NCI-H446 (cell line): ENCODE results near the gene MACROD1.

ENCODE experiments used
- DNase-seq, 2 experiments: peaks; one replicate each; lab custom pipeline; 2025; lab: John Stamatoyannopoulos, UW

The MACROD1 gene

GRCh38 chr11:64032050-64032449 is 133.9 kb downstream of the MACROD1 start:
- DNase-seq, result no peak

- DNase-seq, result no peak
These were observed 134.9 kb downstream of the MACROD1 start for GRCh38 chr11:64031001-64031400.

GRCh38 chr11:64029773-64030172 is 136.1 kb downstream of the MACROD1 start:
- no peak for DNase-seq

DNA sequence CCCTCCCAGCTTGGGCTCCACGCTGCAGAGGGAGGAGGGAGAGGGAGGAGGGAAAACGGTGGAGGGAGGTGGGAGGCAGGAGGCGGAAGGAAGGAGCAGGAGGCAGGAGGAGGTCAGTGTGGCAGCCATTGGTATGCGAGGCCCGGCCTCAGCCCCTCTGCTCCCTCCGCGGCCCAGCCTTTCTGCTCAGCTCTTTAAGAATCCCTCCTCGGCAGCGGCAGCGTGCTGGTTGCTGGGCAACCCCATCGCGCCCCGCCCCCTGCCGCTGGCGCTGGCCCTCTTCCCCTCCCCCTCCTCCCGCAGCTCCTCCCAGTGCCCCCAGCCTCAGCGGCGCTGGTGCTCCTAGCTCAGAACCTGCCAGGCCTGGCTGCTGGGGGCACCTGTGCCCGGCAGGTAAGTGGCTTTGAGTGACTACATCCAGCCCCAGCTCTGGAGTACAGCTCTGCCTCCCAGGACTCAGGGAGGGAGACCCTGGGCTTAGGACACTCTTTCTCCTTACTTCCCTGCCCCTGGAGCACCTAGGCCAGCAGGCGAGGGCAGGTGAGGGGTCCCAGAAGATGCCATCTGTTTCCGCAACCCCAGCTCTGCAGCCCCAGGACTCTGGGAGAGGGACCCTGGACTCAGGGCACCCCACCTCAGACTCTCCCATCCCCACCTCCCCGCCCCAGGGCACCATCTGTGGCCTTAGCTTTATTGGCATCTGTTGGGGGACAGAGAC is 137.4 kb downstream of the MACROD1 start:
- DNase-seq, result no peak

GRCh38 chr11:64027651-64028397 is 138.1 kb downstream of the MACROD1 start:
- no peak for DNase-seq

- no peak for DNase-seq
These were observed 139.2 kb downstream of the MACROD1 start for GRCh38 chr11:64026575-64027205.

- DNase-seq, result no peak
These were observed 140.7 kb downstream of the MACROD1 start for GRCh38 chr11:64025205-64025604.

DNA sequence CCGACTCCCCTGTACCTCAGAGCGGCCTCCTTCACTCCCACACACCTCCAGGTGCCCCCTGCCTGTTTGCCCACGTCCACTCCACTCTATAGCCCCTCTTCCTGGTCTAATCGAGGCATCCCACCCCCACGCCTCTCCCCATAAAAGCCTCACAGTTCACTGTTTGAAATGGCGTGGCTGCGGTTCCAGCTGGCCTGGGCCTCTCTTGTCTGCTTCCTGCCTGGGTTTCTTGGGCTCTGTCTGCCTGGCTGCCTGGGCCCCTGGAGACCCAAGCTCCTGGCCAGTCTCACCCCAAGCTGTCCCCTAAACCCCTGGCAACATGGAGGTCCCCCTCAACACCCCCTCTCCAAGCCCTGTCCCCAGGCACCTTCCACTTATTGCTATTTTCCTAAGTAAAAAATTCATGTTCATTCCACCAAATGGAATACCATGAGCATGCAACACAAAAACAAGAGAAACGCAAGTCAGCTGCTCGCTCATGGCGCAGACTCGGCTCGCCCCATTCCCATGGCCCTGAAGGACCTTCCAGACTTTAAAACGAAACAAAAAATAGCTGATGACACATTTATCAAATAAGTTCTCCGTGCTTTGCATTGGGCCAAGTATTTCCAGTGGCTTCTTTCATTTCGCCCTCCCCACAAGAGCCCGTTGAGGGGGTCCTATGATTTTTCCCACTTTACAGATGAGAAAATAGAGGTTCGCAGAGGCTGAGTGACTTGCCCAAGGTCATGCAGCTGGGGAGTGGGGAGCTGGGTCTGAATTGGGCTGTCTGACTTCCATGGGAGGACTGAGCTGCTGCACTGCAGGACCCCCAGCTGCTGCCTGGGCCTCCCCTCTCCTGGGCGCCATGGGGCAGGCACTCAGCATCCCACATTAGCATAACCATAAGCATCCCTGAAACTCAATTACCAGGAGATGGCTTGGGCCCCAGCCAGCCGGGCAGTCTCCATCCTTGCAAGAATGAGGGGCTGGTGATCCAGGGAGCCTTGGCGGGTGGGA is 141.9 kb downstream of the MACROD1 start:
- no peak for DNase-seq

- peak in 1 of 2 experiments; percentile 57 for DNase-seq
These were observed 143.7 kb downstream of the MACROD1 start for GRCh38 chr11:64022125-64022784.

DNA sequence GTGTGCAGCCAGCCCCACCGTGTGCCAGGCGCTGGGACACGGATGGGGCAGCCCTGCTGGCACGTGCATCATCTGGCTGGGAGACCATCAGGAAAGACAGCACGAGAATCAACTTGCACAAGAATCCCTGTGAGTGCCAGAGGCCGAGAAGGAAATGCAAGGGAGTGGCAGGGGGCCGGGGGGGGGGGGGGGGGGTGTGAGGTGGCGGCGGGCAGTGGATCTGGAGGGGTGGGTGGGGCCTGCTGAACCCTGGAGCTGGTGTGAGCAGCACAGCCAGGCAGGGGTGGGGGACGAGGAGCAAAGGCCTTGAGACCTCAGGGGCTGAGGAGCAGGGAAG is 144.2 kb downstream of the MACROD1 start:
- DNase-seq, result peak in 1 of 2 experiments; percentile 84

- DNase-seq, result no peak
These were observed 144.7 kb downstream of the MACROD1 start for GRCh38 chr11:64020976-64021756.

DNA sequence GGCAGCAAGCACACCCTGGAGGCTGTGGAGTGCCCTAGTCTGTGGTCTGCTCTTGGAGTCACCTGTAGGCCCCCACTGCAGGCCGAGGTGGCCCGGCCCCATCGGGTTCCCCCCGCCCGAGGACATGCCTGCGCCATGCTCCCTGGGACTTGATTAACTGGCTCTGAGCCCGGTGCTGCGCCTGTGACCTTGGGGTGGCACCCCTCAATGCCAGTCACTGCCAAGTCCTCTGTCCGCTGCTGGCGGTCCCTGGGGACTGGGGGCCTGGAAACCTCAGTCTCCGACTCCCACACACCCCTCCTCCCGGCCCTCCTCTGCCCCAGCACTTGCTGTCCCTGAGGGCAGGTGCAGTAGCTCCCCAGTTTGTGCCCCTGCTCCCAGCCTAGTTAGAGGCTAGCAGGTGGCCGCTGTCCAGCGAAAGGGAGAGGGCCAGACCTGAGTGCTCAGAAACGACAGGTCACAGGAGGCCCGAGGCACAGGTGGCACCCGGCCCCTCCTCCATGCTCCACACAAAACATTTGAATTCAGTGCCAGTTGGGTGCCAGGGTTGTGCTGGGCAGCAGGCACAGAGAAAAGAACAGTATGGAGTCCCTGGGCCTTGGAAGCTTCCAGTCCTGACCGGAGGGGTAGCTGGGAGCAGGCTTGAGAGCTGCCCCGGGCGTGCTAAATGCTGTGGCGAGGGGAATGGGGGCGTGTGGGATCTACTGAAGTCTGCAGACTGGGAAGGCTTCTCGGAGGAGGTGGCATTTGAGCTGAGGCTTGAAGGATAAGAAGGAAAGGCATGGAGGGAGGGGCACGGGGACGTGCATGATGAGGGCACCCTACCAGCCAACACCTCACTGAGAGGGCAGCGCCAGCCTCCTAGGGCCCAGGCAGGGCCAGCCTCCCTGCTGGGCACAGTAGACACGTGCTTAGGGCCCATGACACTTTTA is 146.5 kb downstream of the MACROD1 start:
- no peak for DNase-seq

DNA sequence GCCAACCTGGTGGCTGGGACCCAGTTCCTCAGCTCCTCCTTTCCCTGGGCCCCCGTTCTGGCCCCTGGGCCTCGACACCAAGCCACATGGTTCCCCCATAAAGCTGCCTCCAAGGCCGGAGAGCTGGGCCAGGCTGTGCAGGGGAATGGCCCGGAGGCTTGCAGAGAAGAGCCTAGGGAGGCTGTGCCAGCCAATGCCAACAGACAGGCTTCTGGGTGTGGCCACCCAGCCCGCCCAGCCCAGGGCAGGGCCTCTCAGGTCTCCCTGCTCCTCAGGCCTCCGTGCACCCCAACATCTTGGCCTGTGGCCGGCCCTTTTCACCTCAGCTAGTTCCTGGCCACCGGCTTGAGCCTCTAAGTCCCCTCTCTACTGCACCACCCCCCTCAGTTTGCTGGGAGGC is 147.6 kb downstream of the MACROD1 start:
- no peak for DNase-seq

DNA sequence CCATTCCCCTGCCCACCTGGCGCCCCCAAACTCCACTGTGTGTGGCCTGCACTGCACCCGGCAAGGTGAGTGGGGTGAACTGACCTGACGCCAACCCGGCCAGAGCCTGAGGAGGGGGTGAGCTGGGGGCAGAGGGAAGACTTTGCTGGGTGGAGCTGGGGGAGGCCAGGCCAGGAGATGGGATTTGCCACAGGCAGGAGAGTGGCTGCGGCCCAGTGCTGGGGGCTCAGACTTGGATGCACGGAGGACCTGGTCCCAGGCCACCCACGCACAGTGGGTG is 148.0 kb downstream of the MACROD1 start:
- no peak for DNase-seq

DNA sequence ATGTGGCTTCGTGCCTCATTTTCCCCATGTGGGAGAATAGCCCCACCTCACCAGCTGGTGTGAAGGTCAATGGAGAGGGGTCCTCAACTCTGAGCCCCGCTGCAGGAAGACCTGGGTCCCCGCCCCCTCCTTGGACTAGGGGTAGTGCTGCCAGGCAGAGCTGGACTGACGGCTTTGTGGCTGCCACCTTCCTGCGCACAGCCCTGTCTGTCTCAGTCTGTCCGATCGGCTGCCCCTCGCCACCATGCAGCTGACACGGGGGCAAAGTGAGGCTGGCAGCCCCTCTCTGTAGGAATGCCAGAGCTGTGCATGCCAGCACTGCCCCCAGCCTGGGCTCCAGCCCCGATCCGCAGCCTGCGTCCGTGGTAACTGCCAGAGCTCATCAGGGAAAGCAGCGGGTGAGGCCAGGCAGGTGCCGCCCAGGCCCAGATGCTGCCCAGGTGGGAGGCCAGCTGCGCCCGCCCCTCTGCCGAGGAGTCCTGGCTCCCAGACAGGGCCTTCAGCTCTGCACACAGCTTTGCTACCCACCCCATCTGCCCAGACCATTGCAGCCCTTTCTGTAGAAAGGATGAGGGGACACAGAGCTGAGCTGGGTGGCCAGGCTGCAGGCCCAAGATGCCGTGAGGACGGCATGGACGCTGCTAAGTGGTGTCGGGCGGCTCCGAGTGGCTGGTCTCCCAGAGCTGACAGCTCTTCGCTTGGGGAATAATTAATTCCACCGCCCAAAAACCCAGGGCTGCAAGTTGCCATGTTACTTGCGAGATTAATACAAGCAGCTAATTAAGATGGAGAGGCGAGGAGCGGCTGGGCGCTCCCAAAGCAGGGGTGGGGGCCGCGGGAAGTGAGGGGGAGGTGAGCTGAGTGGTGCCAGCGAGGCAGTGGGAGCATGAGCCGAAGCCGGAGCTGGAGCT is 149.7 kb downstream of the MACROD1 start:
- no peak for DNase-seq

DNA sequence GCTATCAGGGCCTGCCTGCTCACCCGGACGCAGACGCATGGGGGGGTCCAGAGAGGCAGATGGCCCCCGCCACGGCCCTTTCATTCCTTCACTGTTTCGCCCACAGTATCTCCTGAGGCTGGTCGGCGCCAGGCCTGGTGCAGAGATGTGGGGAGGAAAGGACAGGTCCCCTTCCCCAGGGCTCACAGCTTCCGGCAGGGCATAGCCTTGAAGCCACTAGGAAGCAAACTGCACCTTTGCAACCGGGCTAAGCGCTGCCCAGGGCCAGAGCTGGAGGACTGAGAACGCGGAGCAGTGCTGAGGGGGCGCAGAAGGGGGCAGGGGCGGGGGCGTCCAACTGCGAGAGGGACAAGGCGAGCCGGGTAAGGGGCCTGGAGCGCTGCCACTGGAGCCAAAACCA is 150.4 kb downstream of the MACROD1 start:
- DNase-seq, result no peak

DNA sequence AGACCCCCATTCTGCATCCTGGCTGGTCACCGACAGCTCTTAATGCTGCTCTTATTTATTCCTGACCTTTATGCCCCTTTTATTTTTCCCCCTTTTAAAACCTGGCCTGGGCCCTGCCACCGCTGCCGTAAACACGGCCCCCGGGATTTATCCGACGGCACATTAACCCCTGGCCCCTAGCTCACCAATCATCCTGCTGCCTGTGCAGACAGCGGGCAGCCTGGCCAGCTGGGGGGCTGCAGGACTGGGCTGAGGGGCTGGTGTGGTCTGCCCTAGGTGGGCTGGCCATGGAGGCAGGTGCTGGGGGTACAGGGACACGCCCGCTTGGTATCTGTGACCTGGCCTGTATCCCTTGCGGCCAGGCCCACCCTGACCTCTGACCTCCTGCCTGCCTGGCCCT is 151.6 kb downstream of the MACROD1 start:
- DNase-seq, result no peak

DNA sequence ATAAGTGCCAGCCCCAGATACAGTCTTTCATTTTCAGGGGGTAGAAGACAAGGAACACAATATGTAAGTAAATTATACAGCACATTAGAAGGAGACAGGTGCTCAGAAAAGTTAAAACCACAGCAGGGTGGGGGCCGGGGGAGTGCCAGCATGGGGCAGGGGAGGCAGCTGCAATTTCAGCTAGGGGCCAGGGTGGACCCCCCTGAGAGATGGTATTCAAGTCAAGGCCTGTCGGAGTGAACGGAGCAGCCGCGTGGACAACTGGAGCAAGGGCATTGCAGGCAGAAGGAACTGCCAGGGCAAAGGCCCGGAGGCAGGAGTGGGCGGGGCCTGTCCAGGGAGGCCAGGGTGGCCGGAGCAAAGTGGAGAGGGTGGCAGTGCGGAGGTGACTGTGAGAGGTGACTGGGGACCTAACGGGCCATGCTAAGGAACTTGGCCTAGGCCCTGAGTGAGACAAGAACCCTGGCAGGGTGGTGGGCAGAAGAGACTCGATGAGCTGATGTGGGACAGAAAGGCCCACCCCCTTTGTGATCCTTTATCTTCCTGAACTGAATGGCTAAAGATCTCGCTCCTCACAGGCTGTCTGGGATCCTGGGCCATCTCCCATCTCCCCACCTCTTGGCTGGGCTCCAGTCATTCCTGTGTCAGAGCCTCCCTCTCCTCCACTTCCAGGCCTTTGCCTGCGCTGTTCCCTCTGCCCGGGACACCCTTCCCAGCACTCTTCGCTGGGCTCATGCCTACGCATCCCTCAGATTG is 152.6 kb downstream of the MACROD1 start:
- DNase-seq, result no peak
